ENCODE data around the gene FBXO42.

GRCh38 chr1:16250524-16251251 lies 101.6 kb downstream of the FBXO42 start:
- TF ChIP-seq TAF1 (IDR thresholded peaks at IDR 0.05; ENCODE audit: low read depth) (no peak), TCF12 (IDR thresholded peaks at IDR 0.05; ENCODE audit: low read depth) (no peak), CREB1 (IDR thresholded peaks at IDR 0.05; ENCODE audit: low read depth) (no peak), FOXM1 (IDR thresholded peaks at IDR 0.05; ENCODE audit: borderline replicate concordance, low read depth) (no peak)

Data from Ishikawa (cell line).